H9 (cell line): ENCODE results near the gene THSD7B. TPM values are rescaled to one million over a fixed set of nuclear protein-coding genes. Genes with fewer than 3 reads are reported as not detected.

Source experiments
- DNase-seq: peaks from one replicate; pipeline ENCODE4 v3.0.0-alpha.2; 2017
- H2AFZ ChIP-seq: one replicate; pipeline ENCODE4 v1.6.1; 2013; ENCODE audit warnings: mild to moderate bottlenecking, low read length, control low read depth, moderate library complexity
- H2AK5ac ChIP-seq: 2 replicates; pipeline ENCODE4 v1.6.1; 2013; ENCODE audit warnings: low read length, control low read depth, mixed read lengths; ENCODE audit not compliant: insufficient read length
- H2BK120ac ChIP-seq: one replicate; pipeline ENCODE4 v1.6.1; 2013; ENCODE audit warnings: low read depth, mild to moderate bottlenecking, low read length, control low read depth, inconsistent platforms; ENCODE audit not compliant: poor library complexity, severe bottlenecking
- H2BK12ac ChIP-seq: 2 replicates; pipeline ENCODE4 v1.6.1; 2013; ENCODE audit warnings: low read length, control low read depth, mixed read lengths, low read depth; ENCODE audit not compliant: insufficient read length
- H2BK15ac ChIP-seq: 2 replicates; pipeline ENCODE4 v1.6.1; 2013; ENCODE audit warnings: low read depth, low read length, control low read depth
- H2BK20ac ChIP-seq: one replicate; pipeline ENCODE4 v1.6.1; 2013; ENCODE audit warnings: low read depth, mild to moderate bottlenecking, low read length, control low read depth, inconsistent platforms; ENCODE audit not compliant: poor library complexity, severe bottlenecking
- H2BK5ac ChIP-seq: 2 replicates; pipeline ENCODE4 v1.6.1; 2013; ENCODE audit warnings: low read length, control low read depth, mixed read lengths; ENCODE audit not compliant: insufficient read length
- H3K14ac ChIP-seq: 2 replicates; pipeline ENCODE4 v1.6.1; 2013; ENCODE audit warnings: low read length, control low read depth; ENCODE audit not compliant: insufficient read depth
- H3K18ac ChIP-seq: 2 replicates; pipeline ENCODE4 v1.6.1; 2013; ENCODE audit warnings: low read depth, mild to moderate bottlenecking, mixed read lengths, low read length, control low read depth; ENCODE audit not compliant: insufficient read length
- H3K23ac ChIP-seq: 2 replicates; pipeline ENCODE4 v1.6.1; 2013; ENCODE audit warnings: low read length, control low read depth, mixed read lengths, low read depth; ENCODE audit not compliant: insufficient read length
- H3K23me2 ChIP-seq: 2 replicates; pipeline ENCODE4 v1.6.1; 2013; ENCODE audit warnings: low read depth, mild to moderate bottlenecking, mixed read lengths, low read length, control low read depth; ENCODE audit not compliant: insufficient read length, poor library complexity, severe bottlenecking
- H3K27ac ChIP-seq: 2 replicates; pipeline ENCODE4 v1.5.1; 2013; ENCODE audit warnings: low read length, control low read depth, mixed read lengths, low read depth; ENCODE audit not compliant: insufficient read length
- H3K27me3 ChIP-seq: 2 replicates; pipeline ENCODE4 v1.6.1; 2013; ENCODE audit warnings: low read length, control low read depth, inconsistent platforms; ENCODE audit not compliant: insufficient read depth
- H3K4ac ChIP-seq: 2 replicates; pipeline ENCODE4 v1.6.1; 2013; ENCODE audit warnings: low read depth, mild to moderate bottlenecking, control low read depth, inconsistent platforms, low read length, moderate library complexity
- H3K4me1 ChIP-seq: 2 replicates; pipeline ENCODE4 v1.6.1; 2013; ENCODE audit warnings: low read length, control low read depth, inconsistent platforms; ENCODE audit not compliant: insufficient read depth
- H3K4me2 ChIP-seq: 2 replicates; pipeline ENCODE4 v1.6.1; 2013; ENCODE audit warnings: low read length, control low read depth, mixed read lengths; ENCODE audit not compliant: insufficient read length, insufficient read depth
- H3K56ac ChIP-seq: 2 replicates; pipeline ENCODE4 v1.6.1; 2013; ENCODE audit warnings: low read depth, mild to moderate bottlenecking, mixed read lengths, low read length, control low read depth; ENCODE audit not compliant: insufficient read length
- H3K79me1 ChIP-seq: 2 replicates; pipeline ENCODE4 v1.6.1; 2013; ENCODE audit warnings: low read depth, mild to moderate bottlenecking, moderate library complexity, low read length, control low read depth, inconsistent platforms; ENCODE audit not compliant: insufficient read depth, poor library complexity, severe bottlenecking
- H3K79me2 ChIP-seq: 2 replicates; pipeline ENCODE4 v1.6.1; 2013; ENCODE audit warnings: low read length, control low read depth, inconsistent platforms; ENCODE audit not compliant: insufficient read depth
- H3K9ac ChIP-seq: 2 replicates; pipeline ENCODE4 v1.6.1; 2013; ENCODE audit warnings: low read length, control low read depth, mixed read lengths; ENCODE audit not compliant: insufficient read length; ENCODE audit errors: extremely low read depth
- H3K9me3 ChIP-seq: one replicate; pipeline ENCODE4 v1.6.1; 2013; ENCODE audit warnings: low read depth, low read length, inconsistent platforms; ENCODE audit not compliant: control insufficient read depth
- H3T11ph ChIP-seq: one replicate; pipeline ENCODE4 v1.6.1; 2013; ENCODE audit warnings: mild to moderate bottlenecking, low read length, control low read depth, inconsistent platforms
- H4K20me1 ChIP-seq: one replicate; pipeline ENCODE4 v1.6.1; 2013; ENCODE audit not compliant: control insufficient read depth, insufficient read length, insufficient read depth
- H4K5ac ChIP-seq: 2 replicates; pipeline ENCODE4 v1.6.1; 2013; ENCODE audit warnings: low read depth, mild to moderate bottlenecking, mixed read lengths, low read length, control low read depth; ENCODE audit not compliant: insufficient read length
- H4K8ac ChIP-seq: replicated peaks from 2 replicates; pipeline ENCODE4 v1.6.1; 2013; ENCODE audit warnings: low read length, control low read depth, mixed read lengths, low read depth; ENCODE audit not compliant: insufficient read length
- H4K91ac ChIP-seq: 2 replicates; pipeline ENCODE4 v1.6.1; 2013; ENCODE audit warnings: low read depth, mild to moderate bottlenecking, moderate library complexity, mixed read lengths, low read length, control low read depth; ENCODE audit not compliant: insufficient read length
- H3K27ac Mint-ChIP-seq, 3 experiments: 2 replicates in 2 of 3; 3 replicates in 1 of 3; pipeline ENCODE4 v1.8.0; 2020 to 2021; ENCODE audit warnings: mixed read lengths in 3 of 3, mild to moderate bottlenecking in 1 of 3, moderate library complexity in 1 of 3
- H3K27me3 Mint-ChIP-seq: 2 replicates; pipeline ENCODE4 v1.8.0; 2021; ENCODE audit warnings: low read depth, mild to moderate bottlenecking, moderate library complexity, mixed read lengths
- H3K36me3 Mint-ChIP-seq, 3 experiments: 2 replicates in 2 of 3; 3 replicates in 1 of 3; pipeline ENCODE4 v1.8.0; 2020 to 2021; ENCODE audit warnings: low read depth in 3 of 3, mixed read lengths in 3 of 3; ENCODE audit not compliant: insufficient read depth in 1 of 3
- H3K4me1 Mint-ChIP-seq, 2 experiments: 2 replicates each; pipeline ENCODE4 v1.8.0; 2020; ENCODE audit warnings: mixed read lengths in 2 of 2
- H3K4me3 Mint-ChIP-seq, 2 experiments: 2 replicates in 1 of 2; 3 replicates in 1 of 2; pipeline ENCODE4 v1.8.0; 2020 to 2021; ENCODE audit warnings: mild to moderate bottlenecking in 2 of 2, mixed read lengths in 2 of 2, moderate library complexity in 1 of 2
- H3K9me3 Mint-ChIP-seq, 2 experiments: 2 replicates in 1 of 2; 3 replicates in 1 of 2; pipeline ENCODE4 v1.8.0; 2020; ENCODE audit warnings: mild to moderate bottlenecking in 2 of 2, mixed read lengths in 2 of 2, moderate library complexity in 1 of 2
- WGBS: extraction: QIAGEN DNeasy Blood & Tissue Kit; methylation state at CpG from one replicate; pipeline ENCODE4 v1.1.7; 2013; ENCODE audit warnings: missing lambda C conversion rate, low lambda C conversion rate, mixed read lengths; ENCODE audit not compliant: insufficient read length; ENCODE audit errors: extremely low coverage; 5-methylcytosine and 5-hydroxymethylcytosine counted together
- total RNA-seq: library from RNA; stranded (reverse); gene quantifications from 2 replicates; pipeline ENCODE4 v1.2.1, GENCODE V29; 2021
- TF ChIP-seq, protein P1 (sequence below): fragments of 200-600 bp; sonication (generic); conservative IDR thresholded peaks from 3 replicates; pipeline ENCODE4 v1.8.0; 2021; ENCODE audit warnings: antibody characterized with exemption, mild to moderate bottlenecking

THSD7B gene
- total RNA-seq, 1 experiment from 2014 or later, result 0.85 TPM

- no peaks in the 10 kb centered on the region for H3K27me3 ChIP-seq
- no peaks in the 10 kb centered on the region for H3K9me3 Mint-ChIP-seq
- no peaks in the 10 kb centered on the region for H3K4me1 ChIP-seq
- no peak overlapping the region for H2BK5ac ChIP-seq
- no peak overlapping the region for H3K27ac ChIP-seq
- no peak overlapping the region for H3K9ac ChIP-seq
- no peaks in the 10 kb centered on the region for H3K9me3 ChIP-seq
- WGBS, result no CpG with 5 or more reads among the region's 2 CpGs
- no peaks in the 10 kb centered on the region; the same call in 1 of the 2 replicates for H3K79me2 ChIP-seq
- H4K8ac ChIP-seq, result no peak overlapping the region
- no peaks in the 10 kb centered on the region for H3K79me1 ChIP-seq
- H3K56ac ChIP-seq, result no peak overlapping the region
- no peak for DNase-seq
- no peak overlapping the region for H4K5ac ChIP-seq
- H3K23me2 ChIP-seq, result no peaks in the 10 kb centered on the region
- no peaks in the 10 kb centered on the region for H3K27me3 Mint-ChIP-seq
- H2BK12ac ChIP-seq, result no peak overlapping the region
- no peak overlapping the region for H2BK20ac ChIP-seq
- no peak overlapping the region for H3K23ac ChIP-seq
- no peak overlapping the region for H3K4me2 ChIP-seq
- no peaks in the 10 kb centered on the region for H4K20me1 ChIP-seq
- H3K4me3 Mint-ChIP-seq, result no peak overlapping the region
- H2AK5ac ChIP-seq, result no peak overlapping the region
- TF ChIP-seq, protein P1, sequence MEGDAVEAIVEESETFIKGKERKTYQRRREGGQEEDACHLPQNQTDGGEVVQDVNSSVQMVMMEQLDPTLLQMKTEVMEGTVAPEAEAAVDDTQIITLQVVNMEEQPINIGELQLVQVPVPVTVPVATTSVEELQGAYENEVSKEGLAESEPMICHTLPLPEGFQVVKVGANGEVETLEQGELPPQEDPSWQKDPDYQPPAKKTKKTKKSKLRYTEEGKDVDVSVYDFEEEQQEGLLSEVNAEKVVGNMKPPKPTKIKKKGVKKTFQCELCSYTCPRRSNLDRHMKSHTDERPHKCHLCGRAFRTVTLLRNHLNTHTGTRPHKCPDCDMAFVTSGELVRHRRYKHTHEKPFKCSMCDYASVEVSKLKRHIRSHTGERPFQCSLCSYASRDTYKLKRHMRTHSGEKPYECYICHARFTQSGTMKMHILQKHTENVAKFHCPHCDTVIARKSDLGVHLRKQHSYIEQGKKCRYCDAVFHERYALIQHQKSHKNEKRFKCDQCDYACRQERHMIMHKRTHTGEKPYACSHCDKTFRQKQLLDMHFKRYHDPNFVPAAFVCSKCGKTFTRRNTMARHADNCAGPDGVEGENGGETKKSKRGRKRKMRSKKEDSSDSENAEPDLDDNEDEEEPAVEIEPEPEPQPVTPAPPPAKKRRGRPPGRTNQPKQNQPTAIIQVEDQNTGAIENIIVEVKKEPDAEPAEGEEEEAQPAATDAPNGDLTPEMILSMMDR, result no peak
- H2BK15ac ChIP-seq, result no peak overlapping the region
- H3K27ac Mint-ChIP-seq, result no peak overlapping the region
- no peak overlapping the region for H3K4ac ChIP-seq
- no peak overlapping the region for H2BK120ac ChIP-seq
- no peak overlapping the region for H3T11ph ChIP-seq
- H3K36me3 Mint-ChIP-seq, result no peaks in the 10 kb centered on the region
- H3K18ac ChIP-seq, result no peak overlapping the region
- no peak overlapping the region for H4K91ac ChIP-seq
- H3K14ac ChIP-seq, result no peak overlapping the region
- no peaks in the 10 kb centered on the region for H3K4me1 Mint-ChIP-seq
- no peak overlapping the region for H2AFZ ChIP-seq
Measured at GRCh38 chr2:137607722-137608318, 842.5 kb downstream of the THSD7B start.
